Measurements from ENCODE around the gene UAP1L1.
"Not testable (repeated sequence)": the region's sequence is repeated elsewhere in the genome, so short reads cannot be mapped to it uniquely, and the experiment has no call there.

Gene UAP1L1

GRCh38 chr9:137117269-137117731 lies 40.0 kb downstream of the UAP1L1 start:
- TF ChIP-seq CTCF (IDR thresholded peaks at IDR 0.05; ENCODE audit: low read depth, low read length) = no peak
- no peak for DNase-seq (ENCODE audit: extremely low read depth, low read depth)

- not testable (repeated sequence) for DNase-seq (ENCODE audit: extremely low read depth, low read depth)
These were observed 40.8 kb downstream of the UAP1L1 start for GRCh38 chr9:137118092-137118603.

GRCh38 chr9:137121927-137122795 lies 44.8 kb downstream of the UAP1L1 start:
- DNase-seq (ENCODE audit: extremely low read depth, low read depth) = not testable (repeated sequence)

- DNase-seq (ENCODE audit: extremely low read depth, low read depth) = not testable (repeated sequence)
These were observed 45.6 kb downstream of the UAP1L1 start for GRCh38 chr9:137122796-137123467.

DNA sequence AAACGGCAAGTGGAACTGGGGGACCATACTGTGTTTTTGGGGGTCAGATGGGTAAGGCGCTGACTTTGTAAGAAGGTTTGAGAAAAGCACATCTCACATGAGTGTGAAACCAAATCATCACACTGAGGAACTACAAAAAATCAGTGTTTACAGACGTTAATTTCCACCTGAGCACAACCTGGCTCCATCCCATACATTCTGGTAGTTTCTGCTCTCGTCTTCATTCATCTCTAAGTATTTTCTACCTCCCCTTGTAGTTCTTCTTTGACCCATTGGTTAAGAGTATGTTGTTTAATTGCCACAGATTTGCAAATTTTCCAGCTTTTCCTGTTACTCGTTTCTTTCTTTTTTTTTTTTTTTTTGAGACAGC lies 46.1 kb downstream of the UAP1L1 start:
- no peak for TF ChIP-seq CTCF (IDR thresholded peaks at IDR 0.05; ENCODE audit: low read depth, low read length)
- no peak for DNase-seq (ENCODE audit: extremely low read depth, low read depth)

GRCh38 chr9:137123952-137124462 lies 46.7 kb downstream of the UAP1L1 start:
- not testable (repeated sequence) for DNase-seq (ENCODE audit: extremely low read depth, low read depth)

DNA sequence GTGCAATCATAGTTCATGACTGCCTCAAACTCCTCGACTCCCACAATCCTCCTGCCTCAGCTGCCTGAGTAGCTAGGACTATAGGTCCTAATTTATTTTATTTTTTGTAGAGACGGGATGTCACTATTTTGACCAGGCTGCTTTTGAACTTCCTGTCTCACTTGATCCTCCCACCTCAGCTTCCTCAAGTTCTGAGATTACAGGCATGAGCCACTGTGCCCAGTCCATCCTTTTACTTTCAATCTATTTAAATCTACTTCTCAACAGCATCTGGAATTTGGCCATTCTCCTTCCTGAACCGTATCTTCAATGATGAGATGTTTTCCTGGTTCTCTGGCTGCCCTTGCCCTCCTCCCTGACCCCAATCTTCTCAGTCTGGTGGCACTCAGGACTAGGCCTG lies 49.5 kb downstream of the UAP1L1 start:
- no peak for DNase-seq (ENCODE audit: extremely low read depth, low read depth)

GRCh38 chr9:137127301-137128157 lies 50.2 kb downstream of the UAP1L1 start:
- no peak for TF ChIP-seq CTCF (IDR thresholded peaks at IDR 0.05; ENCODE audit: low read depth, low read length)
- DNase-seq (ENCODE audit: extremely low read depth, low read depth) = no peak

More for the DNA sequence above, 49.5 kb downstream of the UAP1L1 start:
- TF ChIP-seq CTCF (IDR thresholded peaks at IDR 0.05; ENCODE audit: low read depth, low read length) = no peak
